Muscle of leg (tissue), 11 donors: ENCODE results near the gene PAQR8. TPM values are rescaled to one million over a fixed set of nuclear protein-coding genes. Genes with fewer than 3 reads are reported as not detected.

Experiments
- DNase-seq: peaks from one replicate; pipeline ENCODE4 v3.0.0; 2013
- H3K27ac ChIP-seq: one replicate; pipeline ENCODE4 v1.5.1; 2013; ENCODE audit warnings: mild to moderate bottlenecking, low read length, control low read depth
- H3K27me3 ChIP-seq: one replicate; pipeline ENCODE4 v1.6.1; 2013; ENCODE audit warnings: low read length; ENCODE audit not compliant: control insufficient read depth, insufficient read depth
- H3K36me3 ChIP-seq: one replicate; pipeline ENCODE4 v1.6.1; 2013; ENCODE audit warnings: low read length; ENCODE audit not compliant: control insufficient read depth, insufficient read depth
- H3K4me1 ChIP-seq: one replicate; pipeline ENCODE4 v1.6.1; 2013; ENCODE audit warnings: low read length; ENCODE audit not compliant: control insufficient read depth, insufficient read depth
- H3K4me3 ChIP-seq: one replicate; pipeline ENCODE4 v1.5.1; 2013; ENCODE audit warnings: low read length, control low read depth
- H3K9me3 ChIP-seq: replicated peaks from 2 replicates; pipeline ENCODE4 v1.6.1; 2013; ENCODE audit warnings: low read depth, low read length; ENCODE audit not compliant: control insufficient read depth
- WGBS: methylation state at CpG from one replicate; pipeline ENCODE4 v1.1.5; 2013; ENCODE audit warnings: missing lambda C conversion rate; ENCODE audit not compliant: insufficient coverage; 5-methylcytosine and 5-hydroxymethylcytosine counted together
- polyA plus RNA-seq, 8 donors: library from polyadenylated mRNA; unstranded; fragments of 120-200 nt; gene quantifications; one replicate each; pipeline versions ENCODE4 v1.2.1 to v1.2.3, GENCODE V29; 2013; ENCODE audit warnings: inconsistent platforms in 1 of 8, low replicate concordance in 1 of 8; ENCODE audit not compliant: insufficient read length in 8 of 8, insufficient read depth in 1 of 8
- total RNA-seq: library from RNA; stranded (reverse); fragments of 120-200 nt; gene quantifications from one replicate; pipeline ENCODE4 v1.2.4, GENCODE V29; 2013

The PAQR8 gene
- total and polyA plus RNA-seq, 9 donors = 4.7 to 9.8 (median 6.7) TPM

- WGBS = no CpG with 5 or more reads among the region's 2 CpGs
- H3K36me3 ChIP-seq = no peaks in the 10 kb centered on the region
- H3K27ac ChIP-seq = no peak overlapping the region
- H3K9me3 ChIP-seq = peaks cover 6% of the 10 kb centered on the region
- DNase-seq = no peak
- no peaks in the 10 kb centered on the region for H3K27me3 ChIP-seq
- no peaks in the 10 kb centered on the region for H3K4me1 ChIP-seq
- no peak overlapping the region for H3K4me3 ChIP-seq
These were observed 92.6 kb downstream of the PAQR8 start for GRCh38 chr6:52454556-52454955.

GRCh38 chr6:52457096-52457495 lies 95.1 kb downstream of the PAQR8 start:
- 100% methylated on average over 1 of the region's 2 CpGs for WGBS
- H3K9me3 ChIP-seq = no peaks in the 10 kb centered on the region
- H3K36me3 ChIP-seq = no peaks in the 10 kb centered on the region
- no peak overlapping the region for H3K27ac ChIP-seq
- H3K27me3 ChIP-seq = no peaks in the 10 kb centered on the region
- no peak overlapping the region for H3K4me3 ChIP-seq
- DNase-seq = no peak
- H3K4me1 ChIP-seq = no peaks in the 10 kb centered on the region

Other genes with a start within 250 kb of the PAQR8 start
- not detected for gene IL17A, start 175.8 kb upstream of the PAQR8 start, total RNA-seq
- not detected for gene IL17A, start 175.8 kb upstream of the PAQR8 start, polyA plus RNA-seq
- not detected for gene IL17F, start 117.7 kb upstream of the PAQR8 start, total RNA-seq
- not detected for gene IL17F, start 117.7 kb upstream of the PAQR8 start, polyA plus RNA-seq
- 46.5 TPM for gene MCM3, start 77.4 kb upstream of the PAQR8 start, total RNA-seq
- gene MCM3, start 77.4 kb upstream of the PAQR8 start, polyA plus RNA-seq = 10 to 100 TPM; 39.1 to 61.1 (median 49.8) TPM
- gene EFHC1, start 58.2 kb downstream of the PAQR8 start, total RNA-seq = 25.7 TPM
- gene EFHC1, start 58.2 kb downstream of the PAQR8 start, polyA plus RNA-seq = 10 to 100 TPM; 16.9 to 25.0 (median 18.1) TPM
- 20.3 TPM for gene TRAM2, start 214.9 kb downstream of the PAQR8 start, total RNA-seq
- gene TRAM2, start 214.9 kb downstream of the PAQR8 start, polyA plus RNA-seq = 10 to 100 TPM; 15.8 to 32.7 (median 21.7) TPM